Vagina (tissue), 2 donors: ENCODE data around the gene H2BW2. TPM values are rescaled to one million over a fixed set of nuclear protein-coding genes. Genes with fewer than 3 reads are reported as not detected.

Source experiments
- DNase-seq, 2 donors: peaks; one replicate each; pipeline ENCODE4 v3.0.0-alpha.2; 2017; ENCODE audit errors: extremely low spot score in 2 of 2
- H3K27ac ChIP-seq: fragments of 200-600 bp; sonication (generic); one replicate; pipeline ENCODE4 v1.5.1; 2019
- H3K27me3 ChIP-seq: fragments of 200-600 bp; sonication (generic); one replicate; pipeline ENCODE4 v1.5.1; 2019
- H3K36me3 ChIP-seq, 2 donors: fragments of 200-600 bp; sonication (generic); one replicate each; pipeline ENCODE4 v1.5.1; 2017 to 2019
- H3K4me1 ChIP-seq: fragments of 200-600 bp; sonication (generic); one replicate; pipeline ENCODE4 v1.5.1; 2019
- H3K4me3 ChIP-seq, 2 donors: fragments of 200-600 bp; sonication (generic); 1 replicate in 1 of 2; 2 replicates in 1 of 2; pipeline ENCODE4 v1.5.1; 2016 to 2019
- H3K9me3 ChIP-seq: fragments of 200-600 bp; sonication (generic); one replicate; pipeline ENCODE4 v1.5.1; 2019
- CTCF ChIP-seq, 3 experiments: fragments of 450-650 bp in 2 of 3; fragments of 200-600 bp in 1 of 3; sonication (generic) in 1 of 3; IDR thresholded peaks; one replicate each; pipeline ENCODE4 v1.5.1; 2017 to 2019; ENCODE audit warnings: antibody characterized with exemption in 3 of 3, mild to moderate bottlenecking in 2 of 3, moderate library complexity in 2 of 3
- POLR2A ChIP-seq, 2 donors: fragments of 450-650 bp; IDR thresholded peaks; one replicate each; pipeline ENCODE4 v1.6.1; 2017; ENCODE audit warnings: antibody characterized with exemption in 2 of 2, mild to moderate bottlenecking in 2 of 2, moderate library complexity in 2 of 2
- POLR2AphosphoS5 ChIP-seq, 2 donors: sonication (generic); formaldehyde crosslinking; IDR thresholded peaks; one replicate each; pipeline ENCODE4 v1.9.0; 2017; ENCODE audit warnings: antibody characterized with exemption in 2 of 2, mild to moderate bottlenecking in 2 of 2, low read depth in 1 of 2; ENCODE audit not compliant: insufficient read depth in 1 of 2
- intact Hi-C: fragments of 100-400 bp; cut with DNase I; formaldehyde crosslinking; loops from one replicate; pipeline ENCODE4 v1.15.1; 2023
- total RNA-seq: library from RNA; depleted of rRNA; stranded (reverse); fragments of >200 nt; gene quantifications from one replicate; pipeline ENCODE4 v1.2.3, GENCODE V29; 2016

H2BW2 gene
- not detected for total RNA-seq

- Histone ChIP-seq H3K9me3 (no peaks in the 10 kb centered on the region), H3K36me3 (no peaks in the 10 kb centered on the region), H3K27me3 (no peaks in the 10 kb centered on the region), H3K4me3 (no peak within 1 kb of the TSS), H3K27ac (no peak within 1 kb of the TSS), H3K4me1 (no peaks in the 10 kb centered on the region)
- TF ChIP-seq CTCF (IDR thresholded peaks at IDR 0.05) (no peak), POLR2AphosphoS5 (IDR thresholded peaks at IDR 0.05; ENCODE audit: insufficient read depth in 1 of 2, low read depth in 1 of 2) (no peak), POLR2A (IDR thresholded peaks at IDR 0.05) (no peak)
- no peak for DNase-seq
- intact Hi-C loops, result no loop called here
Observed at GRCh38 chrX:104039689-104040505, at the start of gene H2BW2. Gene H2BW2 (plus strand): TSS chrX:104039956. CDS start chrX:104039995, 39 bp downstream.

- no peaks in the 10 kb centered on the region for H3K36me3 ChIP-seq
- H3K4me1 ChIP-seq, result no peaks in the 10 kb centered on the region
- H3K4me3 ChIP-seq, result no peak overlapping the region
- no peak for TF ChIP-seq POLR2AphosphoS5 (IDR thresholded peaks at IDR 0.05; ENCODE audit: insufficient read depth in 1 of 2, low read depth in 1 of 2)
- TF ChIP-seq POLR2A (IDR thresholded peaks at IDR 0.05), result no peak
- no peak for TF ChIP-seq CTCF (IDR thresholded peaks at IDR 0.05)
- intact Hi-C loops, result no loop called here
- no peaks in the 10 kb centered on the region for H3K9me3 ChIP-seq
- no peak overlapping the region for H3K27ac ChIP-seq
- DNase-seq, result no peak
- H3K27me3 ChIP-seq, result no peaks in the 10 kb centered on the region
Observed at GRCh38 chrX:103999234-103999633, 40.5 kb upstream of the H2BW2 start.

GRCh38 chrX:104008831-104009230 is 30.9 kb upstream of the H2BW2 start:
- no peak for DNase-seq
- no peak overlapping the region for H3K27ac ChIP-seq
- intact Hi-C loops, result no loop called here
- H3K4me1 ChIP-seq, result no peaks in the 10 kb centered on the region
- no peaks in the 10 kb centered on the region for H3K27me3 ChIP-seq
- no peak overlapping the region for H3K4me3 ChIP-seq
- no peaks in the 10 kb centered on the region for H3K36me3 ChIP-seq
- H3K9me3 ChIP-seq, result no peaks in the 10 kb centered on the region
- TF ChIP-seq POLR2A (IDR thresholded peaks at IDR 0.05) (no peak), CTCF (IDR thresholded peaks at IDR 0.05) (no peak), POLR2AphosphoS5 (IDR thresholded peaks at IDR 0.05; ENCODE audit: insufficient read depth in 1 of 2, low read depth in 1 of 2) (no peak)

- DNase-seq, result no peak
- intact Hi-C loops, result no loop called here
Observed at GRCh38 chrX:104013158-104013557, 26.6 kb upstream of the H2BW2 start.

More at GRCh38 chrX:104013158-104013557, 26.6 kb upstream of the H2BW2 start:
- no peak overlapping the region for H3K4me3 ChIP-seq
- H3K36me3 ChIP-seq, result no peaks in the 10 kb centered on the region
- no peak for TF ChIP-seq CTCF (IDR thresholded peaks at IDR 0.05)
- no peak for TF ChIP-seq POLR2A (IDR thresholded peaks at IDR 0.05)
- TF ChIP-seq POLR2AphosphoS5 (IDR thresholded peaks at IDR 0.05; ENCODE audit: insufficient read depth in 1 of 2, low read depth in 1 of 2), result no peak
- H3K27me3 ChIP-seq, result no peaks in the 10 kb centered on the region
- H3K9me3 ChIP-seq, result no peaks in the 10 kb centered on the region
- no peaks in the 10 kb centered on the region for H3K4me1 ChIP-seq
- no peak overlapping the region for H3K27ac ChIP-seq
